ENCODE measurements around the gene FZD10.

DNA sequence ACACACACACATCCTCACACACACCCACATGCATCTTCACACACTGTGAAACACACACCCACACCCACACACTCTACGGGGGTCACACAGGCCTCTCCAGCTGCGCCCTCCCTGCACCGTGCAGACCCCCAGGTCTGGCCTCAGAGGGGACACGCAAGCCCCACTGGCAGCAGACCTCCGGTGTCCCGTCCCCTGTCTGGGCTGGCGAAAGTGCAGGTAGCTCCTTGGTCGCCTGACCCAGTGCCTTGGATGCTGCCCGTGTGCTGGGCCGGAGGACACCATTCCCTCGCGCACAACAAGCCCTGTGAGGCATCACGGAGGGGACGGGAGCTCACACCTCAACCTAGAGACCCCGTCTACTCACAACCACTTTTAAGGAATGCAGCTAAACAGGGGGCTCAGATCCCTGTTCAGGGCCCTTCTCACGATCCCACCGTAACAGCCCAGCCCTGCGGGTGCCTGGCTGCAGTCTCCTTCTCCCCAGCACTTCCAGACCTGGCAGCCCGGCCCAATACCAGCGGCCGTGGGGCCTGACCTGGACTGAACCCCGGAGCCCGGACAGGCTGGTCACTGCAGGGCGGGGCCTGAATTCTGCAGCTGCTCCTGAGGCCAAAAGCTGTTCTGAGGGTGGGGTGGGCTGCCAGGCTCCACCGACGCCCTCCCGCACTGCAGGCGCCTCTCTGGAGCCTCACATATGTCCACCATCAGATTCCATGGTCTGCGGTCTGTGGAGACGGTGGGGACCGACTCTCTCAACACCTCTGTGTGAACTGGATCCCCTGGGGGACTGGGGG lies 42.1 kb upstream of the FZD10 start:
- TF ChIP-seq, protein P1, sequence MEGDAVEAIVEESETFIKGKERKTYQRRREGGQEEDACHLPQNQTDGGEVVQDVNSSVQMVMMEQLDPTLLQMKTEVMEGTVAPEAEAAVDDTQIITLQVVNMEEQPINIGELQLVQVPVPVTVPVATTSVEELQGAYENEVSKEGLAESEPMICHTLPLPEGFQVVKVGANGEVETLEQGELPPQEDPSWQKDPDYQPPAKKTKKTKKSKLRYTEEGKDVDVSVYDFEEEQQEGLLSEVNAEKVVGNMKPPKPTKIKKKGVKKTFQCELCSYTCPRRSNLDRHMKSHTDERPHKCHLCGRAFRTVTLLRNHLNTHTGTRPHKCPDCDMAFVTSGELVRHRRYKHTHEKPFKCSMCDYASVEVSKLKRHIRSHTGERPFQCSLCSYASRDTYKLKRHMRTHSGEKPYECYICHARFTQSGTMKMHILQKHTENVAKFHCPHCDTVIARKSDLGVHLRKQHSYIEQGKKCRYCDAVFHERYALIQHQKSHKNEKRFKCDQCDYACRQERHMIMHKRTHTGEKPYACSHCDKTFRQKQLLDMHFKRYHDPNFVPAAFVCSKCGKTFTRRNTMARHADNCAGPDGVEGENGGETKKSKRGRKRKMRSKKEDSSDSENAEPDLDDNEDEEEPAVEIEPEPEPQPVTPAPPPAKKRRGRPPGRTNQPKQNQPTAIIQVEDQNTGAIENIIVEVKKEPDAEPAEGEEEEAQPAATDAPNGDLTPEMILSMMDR (IDR thresholded peaks at IDR 0.05), result no peak
- TF ChIP-seq POLR2A (IDR thresholded peaks at IDR 0.05), result no peak

All from adrenal gland (tissue), 5 donors.